Prostate gland (tissue), 2 donors: ENCODE data around the gene EFNA2. TPM values are rescaled to one million over a fixed set of nuclear protein-coding genes. Genes with fewer than 3 reads are reported as not detected.

ENCODE experiments used
- DNase-seq: peaks from one replicate; pipeline ENCODE4 v3.0.0-alpha.2; 2019; ENCODE audit warnings: low spot score
- H3K27ac ChIP-seq, 2 donors: fragments of 200-600 bp; sonication (generic); 2 replicates each; pipeline ENCODE4 v1.5.1; 2017 to 2019
- H3K27me3 ChIP-seq: fragments of 200-600 bp; sonication (generic); replicated peaks from 2 replicates; pipeline ENCODE4 v1.5.1; 2019; ENCODE audit not compliant: insufficient read depth
- H3K36me3 ChIP-seq, 2 donors: fragments of 200-600 bp; sonication (generic); 1 replicate in 1 of 2; 2 replicates in 1 of 2; pipeline versions ENCODE4 v1.5.1 to v1.8.1; 2017 to 2019
- H3K4me1 ChIP-seq: fragments of 200-600 bp; sonication (generic); replicated peaks from 2 replicates; pipeline ENCODE4 v1.5.1; 2019
- H3K4me3 ChIP-seq, 2 donors: fragments of 200-600 bp; sonication (generic); 2 replicates each; pipeline ENCODE4 v1.5.1; 2017 to 2019
- H3K9me3 ChIP-seq: fragments of 200-600 bp; sonication (generic); 2 replicates; pipeline ENCODE4 v1.5.1; 2017
- CTCF ChIP-seq, 4 experiments: fragments of 200-600 bp in 2 of 4; fragments of 450-650 bp in 2 of 4; sonication (generic) in 2 of 4; IDR thresholded peaks; 1 replicate in 3 of 4; 2 replicates in 1 of 4; pipeline ENCODE4 v1.5.1; 2016 to 2019; ENCODE audit warnings: antibody characterized with exemption in 4 of 4, mild to moderate bottlenecking in 2 of 4, moderate library complexity in 2 of 4
- POLR2A ChIP-seq: fragments of 450-650 bp; IDR thresholded peaks from one replicate; pipeline ENCODE4 v1.6.1; 2016; ENCODE audit warnings: antibody characterized with exemption, mild to moderate bottlenecking
- POLR2AphosphoS5 ChIP-seq: sonication (generic); formaldehyde crosslinking; IDR thresholded peaks from one replicate; pipeline ENCODE4 v1.6.1; 2017; ENCODE audit warnings: antibody characterized with exemption
- WGBS: methylation state at CpG from one replicate; pipeline ENCODE4 v1.1.5; 2018; 5-methylcytosine and 5-hydroxymethylcytosine counted together
- intact Hi-C: fragments of 100-400 bp; cut with DNase I; formaldehyde crosslinking; loops from one replicate; pipeline ENCODE4 v1.14.2; 2022
- total RNA-seq, 2 donors: library from RNA; depleted of rRNA; stranded (reverse); fragments of >200 nt; gene quantifications; one replicate each; pipeline ENCODE4 v1.1.0, GENCODE V29; 2016

EFNA2 gene
- total RNA-seq, 2 donors from 2014 or later = not detected

- Histone ChIP-seq H3K36me3 (no peaks in the 10 kb centered on the region), H3K9me3 (no peaks in the 10 kb centered on the region), H3K4me3 (no peak overlapping the region), H3K4me1 (no peaks in the 10 kb centered on the region), H3K27ac (no peak overlapping the region), H3K27me3 (no peaks in the 10 kb centered on the region)
- TF ChIP-seq POLR2AphosphoS5 (no peak), POLR2A (no peak), CTCF (IDR thresholded peaks at IDR 0.05) (no peak)
- DNase-seq = no peak
- intact Hi-C loops = no loop called here
- 93% methylated on average over 34 of the region's 38 CpGs for WGBS
Observed at GRCh38 chr19:1307320-1307719, 21.6 kb downstream of the EFNA2 start.

- 93% methylated on average over 15 of the region's 20 CpGs for WGBS
- DNase-seq = no peak
- intact Hi-C loops = no loop called here
- Histone ChIP-seq H3K36me3 (no peaks in the 10 kb centered on the region), H3K4me3 (no peak overlapping the region), H3K4me1 (no peaks in the 10 kb centered on the region), H3K9me3 (no peaks in the 10 kb centered on the region), H3K27ac (no peak overlapping the region), H3K27me3 (no peaks in the 10 kb centered on the region)
- no peak for TF ChIP-seq POLR2A
- no peak for TF ChIP-seq CTCF (IDR thresholded peaks at IDR 0.05)
- TF ChIP-seq POLR2AphosphoS5 = no peak
Observed at GRCh38 chr19:1307755-1308303, 22.2 kb downstream of the EFNA2 start.

GRCh38 chr19:1308718-1309117 lies 23.0 kb downstream of the EFNA2 start:
- Histone ChIP-seq H3K9me3 (no peaks in the 10 kb centered on the region), H3K27me3 (no peaks in the 10 kb centered on the region), H3K36me3 (no peaks in the 10 kb centered on the region), H3K4me3 (no peak overlapping the region), H3K27ac (no peak overlapping the region), H3K4me1 (peaks cover 5% of the 10 kb centered on the region)
- DNase-seq = no peak
- intact Hi-C loops = no loop called here
- TF ChIP-seq CTCF (IDR thresholded peaks at IDR 0.05) = no peak
- no peak for TF ChIP-seq POLR2AphosphoS5
- 66% methylated on average over 11 of the region's 11 CpGs for WGBS

GRCh38 chr19:1309977-1310852 lies 24.5 kb downstream of the EFNA2 start:
- Histone ChIP-seq H3K27ac (no peak overlapping the region), H3K9me3 (no peaks in the 10 kb centered on the region), H3K36me3 (no peaks in the 10 kb centered on the region), H3K27me3 (no peaks in the 10 kb centered on the region), H3K4me1 (peaks cover 5% of the 10 kb centered on the region), H3K4me3 (no peak overlapping the region)
- DNase-seq = no peak
- TF ChIP-seq POLR2A (no peak), POLR2AphosphoS5 (no peak), CTCF (IDR thresholded peaks at IDR 0.05) (no peak)
- 70% methylated on average over 26 of the region's 28 CpGs for WGBS
- intact Hi-C loops = loop anchor here (10.0 kb wide), 1 partner anchor 95 kb away; the partner anchor contains the start of genes DAZAP1 and GAMT

- intact Hi-C loops = loop anchor here (10.0 kb wide), 1 partner anchor 94 kb away; the partner anchor contains the start of genes DAZAP1 and GAMT
- H3K27ac ChIP-seq = no peak overlapping the region
- no peak overlapping the region for H3K4me3 ChIP-seq
- TF ChIP-seq POLR2A (no peak), CTCF (IDR thresholded peaks at IDR 0.05) (no peak), POLR2AphosphoS5 (no peak)
- H3K27me3 ChIP-seq = no peaks in the 10 kb centered on the region
- peaks cover 5% of the 10 kb centered on the region for H3K4me1 ChIP-seq
- no peaks in the 10 kb centered on the region for H3K36me3 ChIP-seq
- no peak for DNase-seq
- WGBS = 84% methylated on average over 14 of the region's 18 CpGs
- no peaks in the 10 kb centered on the region for H3K9me3 ChIP-seq
Observed at GRCh38 chr19:1310853-1311180, 25.1 kb downstream of the EFNA2 start.
